ENCODE results near the gene PREPL. TPM values are rescaled to one million over a fixed set of nuclear protein-coding genes. Genes with fewer than 3 reads are reported as not detected.

Gene PREPL
- total RNA-seq, 2 donors from 2014 or later = 24.4 to 46.5 TPM

DNA sequence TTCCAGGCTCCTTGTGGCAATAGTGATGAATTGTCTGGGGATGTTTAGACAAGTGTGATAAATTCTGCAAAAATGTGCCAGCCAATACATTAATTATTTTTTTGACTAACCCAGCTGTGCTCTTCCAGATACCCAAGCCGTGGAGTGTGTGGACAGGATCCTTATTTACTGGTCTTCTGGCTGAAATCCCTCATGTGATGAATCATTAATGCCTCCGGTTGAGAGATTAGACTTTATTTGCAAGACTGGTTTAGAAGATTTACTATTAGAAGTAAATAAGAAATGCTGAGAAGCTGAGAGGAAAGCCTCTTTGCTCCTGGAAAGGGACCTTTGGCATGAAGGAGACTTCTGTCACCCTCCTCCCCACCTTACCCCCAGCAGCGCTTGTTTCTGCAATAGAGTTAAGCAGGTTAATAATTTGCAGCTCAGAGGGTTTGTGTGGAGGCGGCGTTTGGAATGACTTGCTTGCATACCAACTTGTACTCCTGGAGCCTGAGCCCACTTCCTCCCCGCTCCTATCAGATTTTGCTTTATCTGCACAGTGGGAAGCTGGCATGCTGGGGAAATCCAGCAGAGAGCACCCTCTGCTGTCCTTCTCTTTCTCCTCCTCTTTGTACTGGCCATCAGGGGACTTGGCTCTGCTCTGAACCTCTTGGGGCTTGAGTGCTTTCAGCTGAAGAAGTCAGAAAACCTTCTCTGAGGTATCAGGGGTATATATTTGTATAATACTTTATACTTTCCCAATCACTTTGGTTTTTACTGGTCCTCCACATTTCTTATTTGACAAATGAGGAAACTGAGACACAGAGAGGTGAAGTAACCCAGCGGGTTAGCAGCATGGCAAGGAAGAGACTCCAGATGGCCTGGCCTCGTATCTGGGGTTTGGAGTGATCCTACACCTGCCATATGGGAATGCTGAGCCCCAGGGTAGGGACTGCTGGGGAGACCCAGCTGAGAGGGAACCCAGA, 69.7 kb downstream of the PREPL start:
- peak overlapping the region; percentile 81 to 85 (median 83) for H3K27ac ChIP-seq
- H3K4me1 ChIP-seq = peaks cover 83% of the 10 kb centered on the region
- no peaks in the 10 kb centered on the region for H3K27me3 ChIP-seq
- peak; percentile 91 for ATAC-seq
- no peaks in the 10 kb centered on the region for H3K9me3 ChIP-seq
- DNase-seq = peak; percentile 84 to 94 (median 91)
- 8 to 10% methylated on average over 8 of the region's 8 CpGs for WGBS, 2 donors
- H3K36me3 ChIP-seq (replicated peaks in 1 of 2; ENCODE audit: insufficient read depth in 1 of 2, low read depth in 2 of 2) = no peaks in the 10 kb centered on the region
- no peak overlapping the region for H3K4me3 ChIP-seq
- TF ChIP-seq, protein P1, sequence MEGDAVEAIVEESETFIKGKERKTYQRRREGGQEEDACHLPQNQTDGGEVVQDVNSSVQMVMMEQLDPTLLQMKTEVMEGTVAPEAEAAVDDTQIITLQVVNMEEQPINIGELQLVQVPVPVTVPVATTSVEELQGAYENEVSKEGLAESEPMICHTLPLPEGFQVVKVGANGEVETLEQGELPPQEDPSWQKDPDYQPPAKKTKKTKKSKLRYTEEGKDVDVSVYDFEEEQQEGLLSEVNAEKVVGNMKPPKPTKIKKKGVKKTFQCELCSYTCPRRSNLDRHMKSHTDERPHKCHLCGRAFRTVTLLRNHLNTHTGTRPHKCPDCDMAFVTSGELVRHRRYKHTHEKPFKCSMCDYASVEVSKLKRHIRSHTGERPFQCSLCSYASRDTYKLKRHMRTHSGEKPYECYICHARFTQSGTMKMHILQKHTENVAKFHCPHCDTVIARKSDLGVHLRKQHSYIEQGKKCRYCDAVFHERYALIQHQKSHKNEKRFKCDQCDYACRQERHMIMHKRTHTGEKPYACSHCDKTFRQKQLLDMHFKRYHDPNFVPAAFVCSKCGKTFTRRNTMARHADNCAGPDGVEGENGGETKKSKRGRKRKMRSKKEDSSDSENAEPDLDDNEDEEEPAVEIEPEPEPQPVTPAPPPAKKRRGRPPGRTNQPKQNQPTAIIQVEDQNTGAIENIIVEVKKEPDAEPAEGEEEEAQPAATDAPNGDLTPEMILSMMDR (IDR thresholded peaks at IDR 0.05) = peak; percentile 50 to 88 (median 82)
- peak in 2 of 3 donors; percentile 22 to 30 for TF ChIP-seq POLR2A (IDR thresholded peaks at IDR 0.05)
- intact Hi-C loops (cut with DNase I) = no loop called here

DNA sequence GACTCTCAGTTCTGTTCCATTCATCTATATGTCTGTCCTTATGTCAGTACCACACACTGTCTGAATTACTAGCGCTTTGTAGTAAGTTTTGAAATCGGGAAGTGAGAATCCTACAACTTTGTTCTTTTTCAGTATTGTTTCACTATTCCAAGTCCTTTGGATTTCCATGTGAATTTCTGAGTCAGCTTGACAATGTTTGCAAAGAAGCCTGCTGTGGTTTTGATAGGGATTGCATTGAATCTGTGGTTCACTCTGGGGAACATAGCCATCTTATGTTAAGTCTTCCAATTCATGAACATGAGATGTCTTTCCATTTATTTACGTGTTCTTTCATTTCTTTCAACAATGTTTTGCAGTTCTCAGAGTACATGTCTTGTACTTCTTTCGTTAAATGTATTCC, 71.0 kb downstream of the PREPL start:
- H3K36me3 ChIP-seq (replicated peaks in 1 of 2; ENCODE audit: insufficient read depth in 1 of 2, low read depth in 2 of 2) = no peaks in the 10 kb centered on the region
- H3K4me3 ChIP-seq = no peak overlapping the region
- DNase-seq (no peak), ATAC-seq (no peak)
- intact Hi-C loops (cut with DNase I) = no loop called here
- 89 to 90% methylated on average over 4 of the region's 4 CpGs for WGBS, 2 donors
- H3K9me3 ChIP-seq = no peaks in the 10 kb centered on the region
- H3K27me3 ChIP-seq = no peaks in the 10 kb centered on the region
- H3K27ac ChIP-seq = peak overlapping the region in 3 of 4 donors; percentile 27 to 85 (median 85)
- peaks cover 79% of the 10 kb centered on the region for H3K4me1 ChIP-seq
- TF ChIP-seq, protein P1 (IDR thresholded peaks at IDR 0.05) = no peak
- no peak for TF ChIP-seq POLR2A (IDR thresholded peaks at IDR 0.05)

DNA sequence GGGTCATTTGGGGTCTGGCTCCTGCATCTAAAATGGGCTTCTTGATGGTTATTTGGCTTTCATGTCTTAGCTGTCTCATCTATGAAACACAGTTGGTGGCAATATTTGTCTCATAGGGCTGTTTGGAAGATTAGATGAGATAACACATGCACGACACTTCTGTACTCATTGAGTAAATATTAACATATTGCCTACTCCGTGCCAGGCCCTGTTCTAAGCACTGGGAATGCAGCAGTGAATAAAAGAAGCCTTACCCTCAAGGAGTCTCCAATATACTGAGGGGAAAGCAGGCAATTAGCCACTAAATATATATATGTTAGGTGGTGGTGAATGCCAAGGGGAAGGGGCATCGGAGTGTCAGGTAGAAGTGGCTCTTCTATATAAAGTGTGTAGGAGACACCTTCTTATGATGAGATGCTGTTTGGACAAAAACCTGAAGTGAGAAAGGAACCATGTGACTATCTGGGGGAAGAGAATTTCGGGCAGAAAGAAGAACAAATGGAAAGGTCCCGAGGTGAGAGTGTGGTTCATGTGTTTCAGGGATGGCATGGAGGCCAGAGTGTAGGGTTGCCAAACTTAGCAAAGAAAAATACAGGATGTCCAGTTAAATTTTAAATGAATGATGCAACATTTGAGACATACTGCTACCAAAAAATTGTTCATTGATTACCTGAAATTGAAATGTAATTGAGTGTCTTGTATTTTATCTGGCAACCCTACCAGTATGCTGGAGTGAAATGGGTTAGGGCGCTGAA, 74.2 kb downstream of the PREPL start:
- intact Hi-C loops (cut with DNase I) = no loop called here
- TF ChIP-seq, protein P1 (IDR thresholded peaks at IDR 0.05) = no peak
- TF ChIP-seq POLR2A (IDR thresholded peaks at IDR 0.05) = no peak
- Histone ChIP-seq H3K9me3 (no peaks in the 10 kb centered on the region), H3K36me3 (replicated peaks in 1 of 2; ENCODE audit: insufficient read depth in 1 of 2, low read depth in 2 of 2) (no peaks in the 10 kb centered on the region), H3K27me3 (no peaks in the 10 kb centered on the region), H3K4me1 (peaks cover 65% of the 10 kb centered on the region), H3K27ac (peak overlapping the region in 3 of 4 donors; percentile 64 to 85 (median 68)), H3K4me3 (no peak overlapping the region)
- ATAC-seq (peak; percentile 18), DNase-seq (peak in 3 of 4 donors; percentile 41 to 62 (median 46))
- 30 to 33% methylated on average over 6 of the region's 6 CpGs for WGBS, 2 donors

DNA sequence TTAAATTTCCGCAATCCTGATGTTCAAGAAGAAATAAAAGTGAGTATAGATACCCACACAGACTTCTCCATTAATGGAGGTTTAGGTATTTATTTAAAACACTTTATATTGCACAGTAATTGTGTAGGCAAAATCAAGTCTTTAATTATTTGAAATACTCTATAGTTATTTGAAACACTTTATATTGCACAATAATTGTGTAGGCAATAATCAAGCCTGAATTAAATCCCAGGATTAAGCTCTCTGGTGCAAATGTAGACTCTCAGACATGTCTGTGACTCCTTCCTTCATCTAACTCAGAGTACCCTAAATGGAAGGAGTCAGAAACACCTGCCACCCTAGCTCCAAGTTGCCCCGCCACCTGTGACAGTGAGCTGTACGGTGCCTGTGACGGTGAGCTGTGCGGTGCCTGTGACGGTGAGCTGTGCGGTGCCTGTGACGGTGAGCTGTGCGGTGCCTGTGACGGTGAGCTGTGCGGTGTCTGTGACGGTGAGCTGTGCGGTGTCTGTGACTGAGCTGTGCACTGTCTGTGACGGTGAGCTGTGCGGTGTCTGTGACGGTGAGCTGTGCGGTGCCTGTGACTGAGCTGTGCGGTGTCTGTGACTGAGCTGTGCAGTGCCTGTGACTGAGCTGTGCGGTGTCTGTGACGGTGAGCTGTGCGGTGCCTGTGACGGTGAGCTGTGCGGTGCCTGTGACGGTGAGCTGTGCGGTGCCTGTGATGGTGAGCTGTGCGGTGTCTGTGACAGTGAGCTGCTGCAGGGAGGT, 75.0 kb downstream of the PREPL start:
- Histone ChIP-seq H3K9me3 (no peaks in the 10 kb centered on the region), H3K4me3 (no peak overlapping the region), H3K4me1 (peaks cover 57% of the 10 kb centered on the region), H3K27ac (peak overlapping the region in 3 of 4 donors; percentile 64 to 85 (median 68)), H3K27me3 (no peaks in the 10 kb centered on the region), H3K36me3 (replicated peaks in 1 of 2; ENCODE audit: insufficient read depth in 1 of 2, low read depth in 2 of 2) (no peaks in the 10 kb centered on the region)
- TF ChIP-seq, protein P1 (IDR thresholded peaks at IDR 0.05) = no peak
- TF ChIP-seq POLR2A (IDR thresholded peaks at IDR 0.05) = no peak
- 62% methylated on average over 10 to 26 of the region's 26 CpGs for WGBS, 2 donors
- ATAC-seq = no peak
- intact Hi-C loops (cut with DNase I) = no loop called here
- no peak for DNase-seq
